ENCODE measurements around the gene TLE3.

TLE3 gene

GRCh38 chr15:70103880-70104626 is 6.3 kb upstream of the TLE3 start:
- Histone ChIP-seq H3K9me3 (no peaks in the 10 kb centered on the region), H3K27me3 (peaks cover 5% of the 10 kb centered on the region; the same call in 1 of the 2 replicates), H3K4me3 (ENCODE audit: low read depth, low read length) (no peak overlapping the region), H3K4me1 (peaks cover 4% of the 10 kb centered on the region; the same call in 1 of the 2 replicates), H3K36me3 (no peaks in the 10 kb centered on the region)
- DNase-seq = no peak
- TF ChIP-seq, protein P1, sequence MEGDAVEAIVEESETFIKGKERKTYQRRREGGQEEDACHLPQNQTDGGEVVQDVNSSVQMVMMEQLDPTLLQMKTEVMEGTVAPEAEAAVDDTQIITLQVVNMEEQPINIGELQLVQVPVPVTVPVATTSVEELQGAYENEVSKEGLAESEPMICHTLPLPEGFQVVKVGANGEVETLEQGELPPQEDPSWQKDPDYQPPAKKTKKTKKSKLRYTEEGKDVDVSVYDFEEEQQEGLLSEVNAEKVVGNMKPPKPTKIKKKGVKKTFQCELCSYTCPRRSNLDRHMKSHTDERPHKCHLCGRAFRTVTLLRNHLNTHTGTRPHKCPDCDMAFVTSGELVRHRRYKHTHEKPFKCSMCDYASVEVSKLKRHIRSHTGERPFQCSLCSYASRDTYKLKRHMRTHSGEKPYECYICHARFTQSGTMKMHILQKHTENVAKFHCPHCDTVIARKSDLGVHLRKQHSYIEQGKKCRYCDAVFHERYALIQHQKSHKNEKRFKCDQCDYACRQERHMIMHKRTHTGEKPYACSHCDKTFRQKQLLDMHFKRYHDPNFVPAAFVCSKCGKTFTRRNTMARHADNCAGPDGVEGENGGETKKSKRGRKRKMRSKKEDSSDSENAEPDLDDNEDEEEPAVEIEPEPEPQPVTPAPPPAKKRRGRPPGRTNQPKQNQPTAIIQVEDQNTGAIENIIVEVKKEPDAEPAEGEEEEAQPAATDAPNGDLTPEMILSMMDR (IDR thresholded peaks at IDR 0.05; ENCODE audit: low read depth, low read length) = no peak

- DNase-seq = no peak
- Histone ChIP-seq H3K27me3 (peaks cover 5% of the 10 kb centered on the region; the same call in 1 of the 2 replicates), H3K4me1 (peaks cover 9% of the 10 kb centered on the region), H3K36me3 (no peaks in the 10 kb centered on the region), H3K4me3 (ENCODE audit: low read depth, low read length) (no peak overlapping the region), H3K9me3 (no peaks in the 10 kb centered on the region)
- TF ChIP-seq, protein P1 (IDR thresholded peaks at IDR 0.05; ENCODE audit: low read depth, low read length) = no peak
Measured at GRCh38 chr15:70102827-70103226, 5.1 kb upstream of the TLE3 start.

DNA sequence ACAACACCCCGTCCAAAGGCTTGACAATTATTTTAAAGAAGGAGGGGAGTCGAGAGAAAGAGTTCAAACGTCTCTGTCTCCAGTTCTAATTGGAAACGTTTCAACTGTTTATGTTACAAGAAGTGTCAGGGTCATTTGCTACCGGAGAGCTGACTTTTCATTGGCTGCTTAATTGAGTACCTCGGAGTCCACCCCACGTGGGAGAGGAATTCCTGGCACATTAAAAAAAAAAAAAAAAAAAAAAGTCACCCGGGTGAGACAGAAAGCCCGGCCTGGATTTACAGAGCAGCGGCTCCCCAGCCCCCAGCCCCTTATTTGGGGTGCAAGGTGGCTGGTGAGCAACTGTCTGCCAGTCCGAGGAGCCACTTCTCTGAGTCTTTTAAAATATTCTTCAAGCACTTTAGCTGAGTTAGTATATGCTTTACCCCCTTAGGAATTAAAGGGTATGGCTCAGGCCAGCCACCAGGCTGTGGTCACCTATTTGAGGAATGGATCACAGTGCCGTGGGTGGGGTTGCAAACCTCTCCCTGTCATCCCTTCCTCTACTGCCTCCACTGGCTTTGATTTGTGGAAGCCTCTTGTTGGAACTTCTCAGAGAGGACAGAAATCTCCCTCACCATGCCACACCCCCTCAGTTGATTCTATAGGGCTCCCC is 3.9 kb upstream of the TLE3 start:
- DNase-seq = peak; percentile 72
- Histone ChIP-seq H3K4me1 (peaks cover 9% of the 10 kb centered on the region), H3K4me3 (ENCODE audit: low read depth, low read length) (no peak overlapping the region), H3K9me3 (no peaks in the 10 kb centered on the region), H3K27me3 (peaks cover 5% of the 10 kb centered on the region; the same call in 1 of the 2 replicates), H3K36me3 (no peaks in the 10 kb centered on the region)
- TF ChIP-seq, protein P1 (IDR thresholded peaks at IDR 0.05; ENCODE audit: low read depth, low read length) = no peak

DNA sequence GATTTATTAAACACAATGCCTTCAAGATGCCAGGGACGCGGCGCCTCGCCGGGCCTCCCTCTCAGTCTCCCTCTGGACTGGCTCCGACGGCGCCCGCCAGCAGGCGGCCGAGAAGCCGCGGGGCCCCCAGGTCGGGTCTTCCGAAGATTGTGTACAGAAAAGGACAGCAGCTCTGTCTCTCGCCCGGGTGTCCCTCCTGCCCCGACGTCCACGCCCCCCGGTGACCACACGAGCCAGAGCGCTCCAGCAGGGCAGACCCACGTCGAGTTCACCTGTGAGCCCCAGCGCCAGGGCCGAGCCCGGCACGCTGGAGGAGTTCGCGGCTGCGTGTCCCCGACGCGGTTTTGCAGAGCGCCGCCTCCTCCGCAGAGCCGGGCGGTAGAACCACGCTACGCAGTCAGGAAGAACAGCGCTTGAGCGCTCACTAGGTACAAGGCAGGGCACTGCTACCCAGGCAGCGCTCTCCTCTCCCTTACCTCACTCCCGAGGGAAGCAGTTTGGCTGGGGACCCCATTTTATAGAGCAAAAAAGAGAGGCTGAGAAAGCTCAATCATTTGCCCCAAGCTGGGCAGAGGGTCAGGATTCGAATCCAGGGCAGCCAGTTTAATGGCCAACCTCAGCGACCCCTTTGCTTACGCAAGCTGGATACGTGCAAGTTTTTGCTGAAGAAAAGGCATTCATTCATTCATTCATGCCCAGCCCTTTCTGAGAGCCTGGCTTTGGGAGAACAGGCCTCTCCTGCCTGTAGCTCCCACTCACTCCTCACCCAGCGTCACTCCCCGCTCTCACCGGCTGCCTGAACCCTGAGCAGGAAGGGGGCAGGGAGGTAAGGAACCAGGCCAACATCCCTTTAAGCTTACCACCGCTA is 3.0 kb upstream of the TLE3 start:
- DNase-seq = peak; percentile 69

DNA sequence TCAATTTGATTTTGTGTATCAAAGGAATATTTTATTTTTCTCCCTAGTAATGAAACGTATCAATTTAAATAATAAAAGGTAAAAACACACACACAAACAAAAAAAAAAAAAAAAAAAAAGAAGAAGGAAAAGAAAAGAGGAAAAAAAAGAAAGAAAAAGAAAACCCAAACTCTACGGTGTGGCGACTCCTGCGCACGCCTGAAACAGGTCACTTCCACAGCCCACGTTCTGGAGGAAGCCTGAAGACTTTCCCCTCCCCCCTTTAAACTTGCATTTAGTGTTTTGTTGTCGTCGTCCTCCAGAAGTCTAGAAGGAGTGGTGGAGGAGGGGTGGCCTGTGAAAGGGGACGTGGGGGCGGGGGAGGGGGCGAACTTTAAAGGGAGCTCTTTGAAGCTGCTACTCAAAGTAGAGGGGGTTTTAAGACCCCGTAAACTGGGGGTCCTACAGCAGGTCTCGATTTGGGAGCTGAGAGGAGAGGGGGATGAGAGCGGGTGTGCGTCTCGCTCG is 2.3 kb upstream of the TLE3 start:
- H3K4me1 ChIP-seq = peaks cover 9% of the 10 kb centered on the region

More for the DNA sequence above, 3.0 kb upstream of the TLE3 start:
- H3K9me3 ChIP-seq = no peaks in the 10 kb centered on the region
- peaks cover 9% of the 10 kb centered on the region for H3K4me1 ChIP-seq
- H3K36me3 ChIP-seq = no peaks in the 10 kb centered on the region
- peaks cover 5% of the 10 kb centered on the region; the same call in 1 of the 2 replicates for H3K27me3 ChIP-seq
- TF ChIP-seq, protein P1 (IDR thresholded peaks at IDR 0.05; ENCODE audit: low read depth, low read length) = peak; percentile 61
- peak overlapping the region; percentile 49 for H3K4me3 ChIP-seq (ENCODE audit: low read depth, low read length)

More for the DNA sequence above, 2.3 kb upstream of the TLE3 start:
- Histone ChIP-seq H3K36me3 (no peaks in the 10 kb centered on the region; the same call in 1 of the 2 replicates), H3K27me3 (peaks cover 5% of the 10 kb centered on the region; the same call in 1 of the 2 replicates), H3K4me3 (ENCODE audit: low read depth, low read length) (peak overlapping the region; percentile 49), H3K9me3 (no peaks in the 10 kb centered on the region)
- TF ChIP-seq, protein P1 (IDR thresholded peaks at IDR 0.05; ENCODE audit: low read depth, low read length) = no peak
- DNase-seq = no peak
